Endodermal cell (in vitro differentiated cells): ENCODE measurements around the gene PSMB3. TPM values are rescaled to one million over a fixed set of nuclear protein-coding genes. Genes with fewer than 3 reads are reported as not detected.

Experiments used
- DNase-seq: peaks from one replicate; pipeline ENCODE4 v3.0.0-alpha.2; 2017
- H3K27ac ChIP-seq: 2 replicates; pipeline ENCODE4 v1.5.1; 2013; ENCODE audit warnings: mild to moderate bottlenecking, low read depth, low read length, moderate library complexity
- H3K27me3 ChIP-seq: 2 replicates; pipeline ENCODE4 v1.6.1; 2013; ENCODE audit warnings: mild to moderate bottlenecking, low read length, moderate library complexity; ENCODE audit not compliant: insufficient read depth, control insufficient read depth, poor library complexity, severe bottlenecking
- H3K36me3 ChIP-seq: 2 replicates; pipeline ENCODE4 v1.7.0; 2013; ENCODE audit warnings: mild to moderate bottlenecking, low read length, moderate library complexity; ENCODE audit not compliant: control insufficient read depth, insufficient read depth
- H3K4me1 ChIP-seq: one replicate; pipeline ENCODE4 v1.7.0; 2013; ENCODE audit warnings: low read length; ENCODE audit not compliant: control insufficient read depth, insufficient read depth
- H3K4me3 ChIP-seq: 2 replicates; pipeline ENCODE4 v1.5.1; 2013; ENCODE audit warnings: mild to moderate bottlenecking, low read length, moderate library complexity
- H3K9ac ChIP-seq: 2 replicates; pipeline ENCODE4 v1.6.1; 2013; ENCODE audit warnings: mild to moderate bottlenecking, low read length, moderate library complexity; ENCODE audit not compliant: poor library complexity, severe bottlenecking; ENCODE audit errors: extremely low read depth
- H3K9me3 ChIP-seq: 2 replicates; pipeline ENCODE4 v1.6.1; 2013; ENCODE audit warnings: mild to moderate bottlenecking, low read length, moderate library complexity; ENCODE audit not compliant: control insufficient read depth
- H3K27ac Mint-ChIP-seq: 2 replicates; pipeline ENCODE4 v1.8.0; 2020; ENCODE audit warnings: mixed read lengths
- H3K27me3 Mint-ChIP-seq: 2 replicates; pipeline ENCODE4 v1.8.0; 2021; ENCODE audit warnings: mild to moderate bottlenecking, mixed read lengths; ENCODE audit not compliant: insufficient read depth
- H3K36me3 Mint-ChIP-seq: 2 replicates; pipeline ENCODE4 v1.8.0; 2020; ENCODE audit warnings: low read depth, mixed read lengths
- H3K4me1 Mint-ChIP-seq: 2 replicates; pipeline ENCODE4 v1.8.0; 2020; ENCODE audit warnings: mixed read lengths
- H3K4me3 Mint-ChIP-seq: 2 replicates; pipeline ENCODE4 v1.8.0; 2020; ENCODE audit warnings: mild to moderate bottlenecking, moderate library complexity, mixed read lengths
- H3K9me3 Mint-ChIP-seq: 2 replicates; pipeline ENCODE4 v1.8.0; 2020; ENCODE audit warnings: mild to moderate bottlenecking, mixed read lengths
- WGBS, 2 experiments: methylation state at CpG; one replicate each; pipeline versions ENCODE4 v1.1.5 to v1.1.7; 2013; ENCODE audit warnings: missing lambda C conversion rate in 2 of 2, mixed read lengths in 1 of 2; ENCODE audit not compliant: insufficient coverage in 1 of 2, insufficient read length in 1 of 2; 5-methylcytosine and 5-hydroxymethylcytosine counted together
- microRNA-seq: library from miRNA; unstranded; fragments of <30 nt; microRNA quantifications from one replicate; pipeline ENCODE4 v1.2.0, GENCODE V29; 2020; ENCODE audit warnings: borderline microRNAs expressed
- total RNA-seq, 2 donors: library from RNA; stranded (reverse); fragmentation: NEBNext Ultra II Directional in 1 of 2; extraction: Animal tissue kit (Norgen Biotek cat#: 25700) in 1 of 2; gene quantifications; 2 replicates in 1 of 2; 3 replicates in 1 of 2; pipeline ENCODE4 v1.2.1, GENCODE V29; 2021
- TF ChIP-seq, protein P1 (sequence below): fragments of 200-600 bp; sonication (generic); conservative IDR thresholded peaks from 2 replicates; pipeline ENCODE4 v1.5.0; 2021; ENCODE audit warnings: antibody characterized with exemption, mild to moderate bottlenecking

Gene PSMB3
- total RNA-seq, 2 donors from 2014 or later, result 192 to 244 TPM

GRCh38 chr17:38799501-38800236 lies 47.1 kb downstream of the PSMB3 start, which contains the start of gene PIP4K2B:
Gene PIP4K2B (minus strand): TSS chr17:38799556. CDS start chr17:38799424, 132 bp downstream.
- peak within 1 kb of the TSS; percentile 99 for H3K27ac ChIP-seq

DNA sequence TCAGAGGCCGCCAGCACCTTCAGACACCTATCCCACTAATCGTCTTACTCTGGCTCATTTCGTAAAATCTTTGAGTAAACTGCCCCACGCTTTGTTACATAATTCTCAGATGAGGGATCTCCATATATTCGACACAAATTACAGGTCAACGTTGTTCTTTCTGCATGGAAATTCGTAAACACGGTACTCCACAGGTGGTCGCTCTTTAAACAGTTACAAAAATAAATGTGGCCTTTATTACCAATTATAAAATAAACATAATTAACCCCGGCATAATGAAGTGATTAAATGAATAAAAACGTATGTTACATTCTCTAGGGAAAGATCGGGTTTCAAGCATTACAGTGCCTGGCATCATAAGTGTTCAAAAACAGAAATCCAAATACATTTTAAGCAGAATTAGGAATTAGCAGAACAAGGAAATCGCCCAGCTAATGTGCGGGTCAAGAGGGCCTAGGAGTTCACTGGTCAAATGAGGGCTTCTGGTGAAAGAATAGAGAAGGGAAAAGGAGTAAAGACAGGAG lies 47.8 kb downstream of the PSMB3 start:
- Mint-ChIP-seq H3K27me3 (no peaks in the 10 kb centered on the region), H3K9me3 (peaks cover 1% of the 10 kb centered on the region), H3K36me3 (peaks cover 49% of the 10 kb centered on the region), H3K4me3 (peak overlapping the region; percentile 91), H3K27ac (peak overlapping the region; percentile 52), H3K4me1 (peaks cover 27% of the 10 kb centered on the region)
- Histone ChIP-seq H3K27ac (peak overlapping the region; percentile 99), H3K9ac (peak overlapping the region; percentile 95), H3K4me1 (peaks cover 10% of the 10 kb centered on the region), H3K36me3 (peaks cover 49% of the 10 kb centered on the region), H3K4me3 (peak overlapping the region; percentile 81), H3K27me3 (no peaks in the 10 kb centered on the region), H3K9me3 (peaks cover 4% of the 10 kb centered on the region)
- DNase-seq, result no peak
- TF ChIP-seq, protein P1, sequence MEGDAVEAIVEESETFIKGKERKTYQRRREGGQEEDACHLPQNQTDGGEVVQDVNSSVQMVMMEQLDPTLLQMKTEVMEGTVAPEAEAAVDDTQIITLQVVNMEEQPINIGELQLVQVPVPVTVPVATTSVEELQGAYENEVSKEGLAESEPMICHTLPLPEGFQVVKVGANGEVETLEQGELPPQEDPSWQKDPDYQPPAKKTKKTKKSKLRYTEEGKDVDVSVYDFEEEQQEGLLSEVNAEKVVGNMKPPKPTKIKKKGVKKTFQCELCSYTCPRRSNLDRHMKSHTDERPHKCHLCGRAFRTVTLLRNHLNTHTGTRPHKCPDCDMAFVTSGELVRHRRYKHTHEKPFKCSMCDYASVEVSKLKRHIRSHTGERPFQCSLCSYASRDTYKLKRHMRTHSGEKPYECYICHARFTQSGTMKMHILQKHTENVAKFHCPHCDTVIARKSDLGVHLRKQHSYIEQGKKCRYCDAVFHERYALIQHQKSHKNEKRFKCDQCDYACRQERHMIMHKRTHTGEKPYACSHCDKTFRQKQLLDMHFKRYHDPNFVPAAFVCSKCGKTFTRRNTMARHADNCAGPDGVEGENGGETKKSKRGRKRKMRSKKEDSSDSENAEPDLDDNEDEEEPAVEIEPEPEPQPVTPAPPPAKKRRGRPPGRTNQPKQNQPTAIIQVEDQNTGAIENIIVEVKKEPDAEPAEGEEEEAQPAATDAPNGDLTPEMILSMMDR, result no peak
- 42 to 47% methylated on average over 12 to 14 of the region's 14 CpGs for WGBS, 2 experiments

More at GRCh38 chr17:38799501-38800236, 47.1 kb downstream of the PSMB3 start, which contains the start of gene PIP4K2B:
- Histone ChIP-seq H3K4me3 (peak within 1 kb of the TSS; percentile 97), H3K9ac (peak within 1 kb of the TSS; percentile 95), H3K9me3 (peaks cover 4% of the 10 kb centered on the region), H3K36me3 (peaks cover 49% of the 10 kb centered on the region), H3K27me3 (no peaks in the 10 kb centered on the region), H3K4me1 (peaks cover 10% of the 10 kb centered on the region)
- peak; percentile 99 for DNase-seq
- Mint-ChIP-seq H3K27ac (peak within 1 kb of the TSS; percentile 95), H3K4me1 (peaks cover 27% of the 10 kb centered on the region), H3K4me3 (peak within 1 kb of the TSS; percentile 91), H3K27me3 (no peaks in the 10 kb centered on the region), H3K36me3 (peaks cover 51% of the 10 kb centered on the region), H3K9me3 (peaks cover 1% of the 10 kb centered on the region)
- WGBS, 2 experiments, result 0% methylated on average over 23 to 67 of the region's 76 CpGs
- TF ChIP-seq, protein P1, result no peak

- no peak overlapping the region for H3K4me3 Mint-ChIP-seq
- Histone ChIP-seq H3K9me3 (no peaks in the 10 kb centered on the region), H3K27ac (no peak overlapping the region), H3K27me3 (no peaks in the 10 kb centered on the region), H3K9ac (no peak overlapping the region), H3K4me1 (no peaks in the 10 kb centered on the region), H3K4me3 (no peak overlapping the region), H3K36me3 (peaks cover 68% of the 10 kb centered on the region)
- no peak overlapping the region for H3K27ac Mint-ChIP-seq
- WGBS, 2 experiments, result 94 to 96% methylated on average over 7 of the region's 7 CpGs
- no peaks in the 10 kb centered on the region for H3K9me3 Mint-ChIP-seq
- TF ChIP-seq, protein P1, result no peak
- no peaks in the 10 kb centered on the region for H3K4me1 Mint-ChIP-seq
- H3K27me3 Mint-ChIP-seq, result no peaks in the 10 kb centered on the region
- DNase-seq, result no peak
- H3K36me3 Mint-ChIP-seq, result peaks cover 54% of the 10 kb centered on the region
These were observed 57.3 kb downstream of the PSMB3 start for GRCh38 chr17:38809828-38810227.

Small RNA genes lying within 50 kb of the gene (microRNA-seq; reads per million reads assigned to microRNA genes)
- gene MIR4726, result not detected

Other genes with a start within 250 kb of the PSMB3 start
- 1 to 10 TPM; 2.8 to 5.9 TPM for gene SRCIN1, start 146.8 kb upstream of the PSMB3 start, total RNA-seq
- gene EPOP, start 77.8 kb upstream of the PSMB3 start, total RNA-seq, result 1 to 10 TPM; 3.2 to 5.0 TPM
- gene MLLT6, start 47.5 kb upstream of the PSMB3 start, total RNA-seq, result 100 to 1,000 TPM; 112 to 127 TPM
- gene CISD3, start 22.4 kb upstream of the PSMB3 start, total RNA-seq, result 10 to 100 TPM in 1 of 2 donors, 1 to 10 TPM in 1; 8.9 to 11.2 TPM
- 100 to 1,000 TPM; 101 to 106 TPM for gene PCGF2, start 4.4 kb upstream of the PSMB3 start, total RNA-seq
- 10 to 100 TPM; 74.3 to 91.6 TPM for gene PIP4K2B, start 46.8 kb downstream of the PSMB3 start, total RNA-seq
- gene CWC25, start 72.6 kb downstream of the PSMB3 start, total RNA-seq, result 10 to 100 TPM; 14.6 to 15.0 TPM
- gene RPL23, start 101.0 kb downstream of the PSMB3 start, total RNA-seq, result 1,000 to 10,000 TPM; 1,194 to 1,262 TPM
- 100 to 1,000 TPM; 168 to 177 TPM for gene LASP1, start 117.3 kb downstream of the PSMB3 start, total RNA-seq
- gene FBXO47, start 214.7 kb downstream of the PSMB3 start, total RNA-seq, result not detected